Stimulated activated CD8-positive, alpha-beta memory T cell treated with anti-CD3 and anti-CD28 coated beads, Interleukin-15, amount 100 ng/mL, for 4 hours (primary cell): Measurements from ENCODE around the gene LRCH3.
"Not testable (repeated sequence)": the region's sequence is repeated elsewhere in the genome, so short reads cannot be mapped to it uniquely, and the experiment has no call there.

ENCODE experiments used
- DNase-seq, 2 donors: peaks; one replicate each; pipeline ENCODE4 v3.0.0-alpha.2; 2020; ENCODE audit warnings: low read depth in 2 of 2

Gene LRCH3

DNA sequence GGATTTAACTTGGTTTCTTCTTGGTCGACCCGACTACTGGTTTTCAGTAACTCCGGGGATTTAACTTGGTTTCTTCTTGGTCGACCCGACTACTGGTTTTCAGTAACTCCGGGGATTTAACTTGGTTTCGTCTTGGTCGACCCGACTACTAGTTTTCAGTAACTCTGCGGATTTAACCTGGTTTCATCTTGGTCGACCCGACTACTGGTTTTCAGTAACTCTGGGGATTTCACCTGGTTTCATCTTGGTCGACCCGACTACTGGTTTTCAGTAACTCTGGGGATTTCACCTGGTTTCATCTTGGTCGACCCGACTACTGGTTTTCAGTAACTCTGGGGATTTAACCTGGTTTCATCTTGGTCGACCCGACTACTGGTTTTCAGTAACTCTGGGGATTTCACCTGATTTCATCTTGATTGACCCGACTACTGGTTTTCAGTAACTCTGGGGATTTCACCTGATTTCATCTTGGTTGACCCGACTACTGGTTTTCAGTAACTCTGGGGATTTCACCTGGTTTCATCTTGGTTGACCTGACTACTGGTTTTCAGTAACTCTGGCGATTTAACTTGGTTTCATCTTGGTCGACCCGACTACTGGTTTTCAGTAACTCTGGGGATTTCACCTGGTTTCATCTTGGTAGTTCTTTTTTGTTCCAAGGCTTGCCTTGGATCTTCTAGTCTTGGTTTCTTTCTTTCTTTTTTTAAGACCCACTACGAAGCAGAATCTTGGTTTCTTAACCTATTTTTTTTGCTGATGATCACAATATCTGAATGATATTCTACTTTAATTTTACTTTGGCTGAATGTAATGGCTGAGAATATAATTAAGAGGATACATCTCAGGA is 130.6 kb downstream of the LRCH3 start:
- DNase-seq: not testable (repeated sequence)

DNA sequence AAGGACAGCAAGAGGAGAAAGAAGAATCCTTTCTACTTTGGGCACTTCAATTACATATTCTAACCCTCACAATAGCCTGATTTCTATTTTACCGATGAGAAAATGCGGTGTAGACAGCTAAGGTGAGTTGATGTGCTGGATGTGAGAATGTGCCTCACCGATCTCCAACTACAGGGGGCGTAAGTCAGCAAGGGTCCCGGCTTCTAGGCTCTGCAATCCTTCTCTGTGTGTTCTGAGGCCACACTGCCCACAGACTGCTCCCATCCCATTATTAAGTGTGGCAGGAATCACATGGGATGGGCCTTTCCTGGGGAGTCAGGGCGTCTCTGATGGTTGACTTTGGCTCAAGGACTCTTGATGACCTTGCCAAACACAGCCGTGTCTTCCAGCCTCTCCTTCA is 135.4 kb downstream of the LRCH3 start:
- no peak for DNase-seq

DNA sequence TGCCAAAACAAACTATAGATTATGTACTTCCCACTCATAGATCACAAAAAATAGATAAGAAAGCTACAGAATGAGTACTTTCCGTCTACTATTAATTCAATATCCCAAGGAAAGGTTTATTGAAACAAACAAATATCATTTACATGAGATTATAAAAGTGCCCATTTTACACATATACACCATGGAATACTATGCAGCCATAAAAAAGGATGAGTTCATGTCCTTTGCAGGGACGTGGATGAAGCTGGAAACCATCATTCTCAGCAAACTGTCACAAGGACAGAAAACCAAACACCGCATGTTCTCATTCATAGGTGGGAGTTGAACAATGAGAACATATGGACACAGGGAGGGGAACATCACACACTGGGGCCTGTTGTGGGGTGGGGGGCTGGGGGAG is 136.5 kb downstream of the LRCH3 start:
- not testable (repeated sequence) for DNase-seq

DNA sequence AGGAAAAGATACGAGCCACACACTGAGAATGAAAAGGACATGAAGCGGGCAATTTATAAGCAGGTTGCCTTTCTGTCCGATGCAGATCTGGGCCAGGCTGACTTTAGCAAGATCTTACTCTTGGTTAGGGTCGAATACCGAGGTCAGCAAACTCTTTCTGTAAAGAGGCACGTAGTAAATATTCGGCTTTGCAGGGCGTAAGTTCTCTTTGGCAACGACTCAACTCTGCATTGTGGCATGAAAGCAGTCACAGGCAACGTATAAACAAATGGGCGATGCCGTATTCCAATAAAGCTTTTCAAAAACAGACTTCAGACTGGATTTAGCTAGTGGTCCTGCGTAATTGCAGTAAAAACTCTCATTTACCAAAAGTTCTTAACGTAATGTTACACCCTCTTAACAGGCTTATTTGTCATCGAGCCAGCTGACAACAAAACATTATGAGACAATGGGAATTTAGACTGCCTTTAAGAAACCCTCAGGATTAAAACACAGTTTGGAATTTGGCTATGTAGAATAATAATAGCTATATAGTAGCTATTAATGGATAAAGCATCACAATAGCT is 145.8 kb downstream of the LRCH3 start:
- DNase-seq: no peak
